HG03457 (cell line): ENCODE results near the gene JARID2.

Experiments
- ATAC-seq: cut with Tn5 transposase; IDR thresholded peaks from one replicate; pipeline ENCODE4 v1.9.1; 2021; ENCODE audit warnings: moderate number of reproducible peaks; ENCODE audit not compliant: unreplicated experiment

Gene JARID2

GRCh38 chr6:15389765-15390723, 144.2 kb downstream of the JARID2 start:
- no peak for ATAC-seq

DNA sequence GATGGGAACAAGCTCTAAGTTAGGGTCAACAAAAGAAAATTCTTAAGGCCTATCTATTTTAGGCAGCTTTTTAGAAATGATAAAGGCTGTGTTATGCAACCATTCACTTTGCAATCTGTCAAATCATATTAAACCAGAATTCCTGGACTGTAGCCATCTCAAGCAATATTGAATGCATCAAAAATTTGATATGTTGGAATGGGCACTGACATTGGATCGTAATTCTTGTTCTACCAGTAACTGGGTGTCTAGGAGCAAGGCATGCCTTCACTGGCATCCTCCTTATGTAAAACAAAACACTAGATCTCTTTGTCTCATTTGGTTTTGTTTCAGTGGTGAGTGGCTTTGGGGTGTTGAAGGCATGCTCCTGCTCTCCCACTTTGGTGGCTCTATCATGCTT, 145.6 kb downstream of the JARID2 start:
- ATAC-seq: no peak

- ATAC-seq: no peak
Measured at GRCh38 chr6:15392182-15392581, 146.3 kb downstream of the JARID2 start.

GRCh38 chr6:15393605-15394004, 147.7 kb downstream of the JARID2 start:
- no peak for ATAC-seq

DNA sequence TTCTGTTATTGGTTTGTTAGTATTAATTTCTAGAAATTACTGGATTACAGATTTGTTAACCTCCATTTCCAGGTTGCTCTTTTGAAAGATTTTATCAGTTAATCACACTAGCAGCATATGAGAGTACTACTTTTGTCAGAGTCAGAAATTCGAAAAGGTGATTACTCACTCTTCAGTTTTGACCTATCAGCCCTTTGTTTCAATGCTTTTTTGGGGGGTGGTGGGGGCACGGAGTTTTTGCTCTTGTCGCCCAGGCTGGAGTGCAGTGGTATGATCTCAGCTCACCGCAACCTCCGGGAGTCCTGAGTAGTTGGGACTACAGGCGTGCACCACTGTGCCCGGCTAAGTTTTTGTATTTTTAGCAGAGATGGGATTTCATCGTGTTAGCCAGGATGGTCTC, 149.2 kb downstream of the JARID2 start:
- ATAC-seq: no peak

DNA sequence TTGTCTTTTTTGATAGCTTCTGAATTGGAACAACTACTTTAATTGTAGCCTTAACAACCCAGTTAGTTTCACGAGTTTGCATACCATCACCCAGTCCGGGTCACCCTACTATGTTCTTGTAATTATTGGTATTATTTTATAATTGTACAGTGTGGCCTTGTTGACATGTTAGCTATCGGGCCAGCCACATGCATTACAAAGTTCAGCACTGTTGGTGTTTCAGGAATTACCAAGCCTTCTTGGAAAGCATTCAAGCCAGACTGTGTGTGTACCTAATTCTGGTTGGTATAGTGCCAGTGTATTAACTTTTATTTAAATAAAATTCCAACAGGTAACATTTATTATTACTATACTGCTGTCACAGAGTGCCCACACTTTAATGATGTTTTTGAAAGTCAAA, 150.9 kb downstream of the JARID2 start:
- ATAC-seq: no peak

- peak; percentile 47 for ATAC-seq
Measured at GRCh38 chr6:15398633-15399275, 152.9 kb downstream of the JARID2 start.

DNA sequence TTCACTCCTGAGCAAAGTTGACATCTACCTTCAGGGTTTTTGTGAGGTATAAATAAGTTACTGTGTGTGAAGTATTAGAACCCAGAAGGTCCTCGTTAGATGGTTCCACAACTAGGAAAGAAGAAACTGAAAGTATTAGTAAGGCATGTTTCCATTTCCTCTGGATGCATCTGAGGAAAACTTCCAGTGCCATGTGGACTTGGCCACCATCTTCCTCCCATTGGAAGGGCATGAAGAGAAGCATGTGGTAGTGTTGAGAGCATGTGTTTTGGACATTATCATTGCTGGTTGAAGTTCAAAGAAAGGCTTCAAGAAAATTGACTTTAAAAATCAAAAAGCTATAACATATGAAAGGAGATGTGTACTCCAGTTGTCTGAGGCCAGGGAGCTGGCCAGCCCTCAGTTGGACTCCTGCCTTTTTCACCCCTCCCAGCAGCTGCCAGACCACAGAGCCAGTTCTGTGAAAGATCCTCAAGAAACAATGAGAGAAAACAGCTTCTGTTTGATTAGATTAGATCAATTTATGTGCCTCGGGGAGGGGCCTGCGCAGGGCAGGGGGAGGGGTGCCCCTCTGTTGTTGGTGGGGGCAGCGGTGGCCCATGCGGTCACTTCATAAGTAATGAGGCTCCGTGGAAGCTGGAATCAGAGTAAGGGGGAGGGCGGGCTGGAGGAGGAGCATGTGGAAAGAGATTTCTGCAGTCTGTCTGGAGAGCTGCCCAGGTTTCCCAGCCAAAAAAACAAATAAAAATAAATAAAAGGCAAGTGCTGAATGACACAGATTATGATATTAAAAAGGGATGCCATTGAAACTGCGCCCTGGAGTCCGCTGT, 154.0 kb downstream of the JARID2 start:
- no peak for ATAC-seq

DNA sequence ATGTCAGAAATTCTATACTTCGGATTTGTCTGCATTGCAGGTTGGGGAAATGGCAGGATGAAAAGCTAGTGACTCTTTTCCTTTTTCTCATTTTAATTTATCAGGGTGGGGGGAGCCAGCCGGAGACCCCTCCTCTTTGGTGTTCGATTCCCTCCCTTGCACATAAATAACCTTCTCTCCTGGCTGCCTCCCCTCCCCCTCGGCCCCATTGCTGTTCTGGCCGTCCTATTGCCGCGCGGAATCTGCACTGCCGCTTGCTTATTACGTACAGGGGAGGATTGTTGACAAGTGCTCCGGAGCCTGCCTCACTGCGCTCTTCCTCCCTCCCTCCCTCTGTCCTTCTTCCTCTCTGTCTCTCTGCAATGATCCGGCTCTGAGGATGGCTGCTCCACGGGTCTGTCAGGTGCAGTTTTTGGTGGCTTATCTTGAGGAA, 154.7 kb downstream of the JARID2 start:
- no peak for ATAC-seq

- no peak for ATAC-seq
Measured at GRCh38 chr6:15401120-15401519, 155.3 kb downstream of the JARID2 start.

- no peak for ATAC-seq
Measured at GRCh38 chr6:15401769-15402250, 155.9 kb downstream of the JARID2 start.

DNA sequence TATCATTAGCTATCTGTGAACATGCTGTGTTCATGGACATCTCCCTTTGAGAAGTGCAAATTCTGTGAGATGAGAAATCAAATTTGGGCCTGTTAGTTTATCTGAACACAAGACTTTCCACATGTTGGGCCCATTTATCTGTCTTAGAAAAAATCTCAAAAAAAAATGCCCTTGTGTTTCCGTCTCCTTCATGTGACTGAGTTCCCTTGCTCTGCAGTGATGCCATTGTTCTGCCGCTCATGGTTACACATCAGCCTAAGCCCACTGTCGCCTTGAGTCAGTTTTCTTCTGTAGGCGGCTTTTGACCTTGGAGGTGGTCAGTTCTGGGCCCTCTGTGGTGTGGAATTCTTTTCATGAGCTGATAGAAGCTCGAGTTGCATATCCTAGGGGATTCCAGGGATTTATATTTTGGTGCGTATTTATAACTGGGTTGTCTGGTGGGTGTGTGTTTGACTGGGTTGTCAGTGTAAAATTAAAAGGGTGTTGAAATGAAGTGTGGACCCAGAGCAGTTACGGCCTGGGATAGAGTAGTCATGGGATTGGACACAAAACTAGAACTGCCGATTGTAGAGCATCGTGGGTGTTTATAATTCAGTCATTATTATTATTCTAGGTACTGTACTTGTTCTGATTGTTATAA, 156.7 kb downstream of the JARID2 start:
- ATAC-seq: no peak

- ATAC-seq: no peak
Measured at GRCh38 chr6:15403094-15403755, 157.4 kb downstream of the JARID2 start.

GRCh38 chr6:15404685-15404980, 158.8 kb downstream of the JARID2 start:
- no peak for ATAC-seq

DNA sequence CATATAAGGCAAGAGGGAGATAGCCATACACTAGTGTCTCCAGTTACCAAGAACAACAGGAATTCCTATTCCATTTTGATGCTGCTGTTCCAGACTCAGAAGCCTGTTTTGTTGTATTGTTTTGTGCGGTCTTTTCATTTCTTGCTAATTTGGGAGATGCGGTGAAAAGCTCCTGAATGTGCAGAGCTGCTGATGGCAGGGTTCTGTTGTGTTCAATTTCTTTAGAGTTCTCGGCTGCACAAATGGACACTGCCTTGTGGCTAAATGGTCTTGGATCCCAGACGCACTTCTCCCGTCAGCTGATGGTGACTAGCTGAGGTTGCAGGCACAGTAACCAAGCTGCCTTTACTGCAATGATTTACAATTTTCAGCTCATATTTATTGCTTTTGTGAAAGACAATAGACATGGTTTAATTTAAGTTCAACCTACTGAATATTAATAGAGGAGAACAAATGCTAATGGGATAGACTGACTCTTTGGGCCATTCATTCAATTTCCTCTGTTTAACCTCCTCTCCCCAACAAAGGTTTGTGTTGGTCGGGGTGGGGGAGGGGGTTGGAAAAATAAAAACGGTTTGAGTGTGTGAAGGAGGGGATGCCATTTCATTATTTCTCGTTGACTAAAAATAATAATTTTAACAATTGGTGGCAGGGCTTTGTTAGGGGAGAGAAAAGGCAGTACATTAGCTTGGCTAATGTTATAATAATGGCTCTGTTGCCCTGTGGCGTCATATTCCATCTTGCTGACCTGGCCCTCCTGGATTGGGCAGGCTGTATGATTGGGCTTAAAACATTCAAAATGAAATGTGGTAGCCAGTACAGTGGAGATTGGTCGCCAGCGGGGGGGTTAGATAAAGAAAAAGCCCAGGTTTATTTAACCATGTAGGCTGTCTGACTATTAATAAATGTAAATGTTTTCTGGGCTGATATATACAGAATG, 159.5 kb downstream of the JARID2 start:
- no peak for ATAC-seq

DNA sequence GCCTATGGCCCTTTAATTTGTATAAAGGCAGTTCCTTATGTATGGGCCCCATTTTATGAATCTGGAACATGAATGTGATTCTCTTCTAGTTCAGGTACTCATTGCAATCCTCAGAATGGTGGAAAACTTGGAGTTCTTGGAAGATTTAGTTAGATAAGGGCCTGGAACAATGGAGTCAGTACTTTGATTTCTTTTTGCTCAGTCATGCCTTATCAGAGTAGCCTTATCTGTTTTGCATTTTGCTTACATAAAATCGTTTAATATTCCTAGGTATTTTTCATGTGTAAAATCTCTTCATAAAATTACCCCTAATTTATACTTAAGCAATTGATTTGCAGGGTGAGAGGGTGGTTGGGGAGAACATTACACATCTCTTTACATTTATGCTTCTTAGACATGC, 160.6 kb downstream of the JARID2 start:
- ATAC-seq: no peak

DNA sequence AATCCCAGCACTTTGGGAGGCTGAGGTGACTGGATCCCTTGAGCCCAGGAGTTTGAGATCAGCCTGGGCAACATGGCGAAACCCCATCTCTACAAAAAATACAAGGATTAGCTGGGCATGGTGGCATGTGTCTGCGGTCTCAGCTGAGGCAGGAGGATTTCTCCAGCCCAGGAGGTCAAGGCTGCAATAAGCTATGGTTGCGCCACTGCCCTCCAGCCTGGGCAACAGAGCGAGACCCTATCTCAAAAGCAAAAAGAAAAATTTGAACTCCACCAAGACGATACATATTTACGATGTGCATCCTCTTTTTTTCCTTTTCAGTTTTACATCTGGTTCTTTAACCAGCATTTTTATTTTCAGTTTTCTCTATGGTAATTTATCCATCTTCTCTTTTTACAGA, 162.1 kb downstream of the JARID2 start:
- no peak for ATAC-seq

- no peak for ATAC-seq
Measured at GRCh38 chr6:15408758-15409157, 162.9 kb downstream of the JARID2 start.
